Muscle of leg (tissue), 11 donors: ENCODE data around the gene NDUFS4. TPM values are rescaled to one million over a fixed set of nuclear protein-coding genes. Genes with fewer than 3 reads are reported as not detected.

Source experiments
- DNase-seq: peaks from one replicate; pipeline ENCODE4 v3.0.0; 2013
- H3K27ac ChIP-seq: one replicate; pipeline ENCODE4 v1.5.1; 2013; ENCODE audit warnings: mild to moderate bottlenecking, low read length, control low read depth
- H3K27me3 ChIP-seq: one replicate; pipeline ENCODE4 v1.6.1; 2013; ENCODE audit warnings: low read length; ENCODE audit not compliant: control insufficient read depth, insufficient read depth
- H3K36me3 ChIP-seq: one replicate; pipeline ENCODE4 v1.6.1; 2013; ENCODE audit warnings: low read length; ENCODE audit not compliant: control insufficient read depth, insufficient read depth
- H3K4me1 ChIP-seq: one replicate; pipeline ENCODE4 v1.6.1; 2013; ENCODE audit warnings: low read length; ENCODE audit not compliant: control insufficient read depth, insufficient read depth
- H3K4me3 ChIP-seq: one replicate; pipeline ENCODE4 v1.5.1; 2013; ENCODE audit warnings: low read length, control low read depth
- H3K9me3 ChIP-seq: replicated peaks from 2 replicates; pipeline ENCODE4 v1.6.1; 2013; ENCODE audit warnings: low read depth, low read length; ENCODE audit not compliant: control insufficient read depth
- WGBS: methylation state at CpG from one replicate; pipeline ENCODE4 v1.1.5; 2013; ENCODE audit warnings: missing lambda C conversion rate; ENCODE audit not compliant: insufficient coverage; 5-methylcytosine and 5-hydroxymethylcytosine counted together
- polyA plus RNA-seq, 8 donors: library from polyadenylated mRNA; unstranded; fragments of 120-200 nt; gene quantifications; one replicate each; pipeline versions ENCODE4 v1.2.1 to v1.2.3, GENCODE V29; 2013; ENCODE audit warnings: inconsistent platforms in 1 of 8, low replicate concordance in 1 of 8; ENCODE audit not compliant: insufficient read length in 8 of 8, insufficient read depth in 1 of 8
- total RNA-seq: library from RNA; stranded (reverse); fragments of 120-200 nt; gene quantifications from one replicate; pipeline ENCODE4 v1.2.4, GENCODE V29; 2013

NDUFS4 gene
- total and polyA plus RNA-seq, 9 donors: 100 to 192 (median 112) TPM

GRCh38 chr5:53730943-53731342 is 170.5 kb downstream of the NDUFS4 start:
- no peaks in the 10 kb centered on the region for H3K27me3 ChIP-seq
- no peaks in the 10 kb centered on the region for H3K4me1 ChIP-seq
- H3K4me3 ChIP-seq: no peak overlapping the region
- H3K9me3 ChIP-seq: no peaks in the 10 kb centered on the region
- DNase-seq: peak; percentile 31
- no CpG with 5 or more reads among the region's 1 CpG for WGBS
- H3K36me3 ChIP-seq: no peaks in the 10 kb centered on the region
- H3K27ac ChIP-seq: peak overlapping the region; percentile 55

Other genes starting within 250 kb of the NDUFS4 start
- 32.4 TPM for gene FST, start 80.0 kb upstream of the NDUFS4 start, total RNA-seq
- gene FST, start 80.0 kb upstream of the NDUFS4 start, polyA plus RNA-seq: 10 to 100 TPM; 19.6 to 53.8 (median 35.5) TPM